MG63 (cell line): Measurements from ENCODE around the gene ASB2. TPM values are rescaled to one million over a fixed set of nuclear protein-coding genes. Genes with fewer than 3 reads are reported as not detected.

Experiments
- DNase-seq: peaks from one replicate; pipeline ENCODE4 v3.0.0-alpha.2; 2020
- H3K27me3 ChIP-seq: fragments of 250-450 bp; sonication (Bioruptor Pico); 2 replicates; pipeline ENCODE4 v1.5.1; 2020; ENCODE audit warnings: mild to moderate bottlenecking, moderate library complexity
- H3K36me3 ChIP-seq: fragments of 250-450 bp; sonication (Bioruptor Pico); 2 replicates; pipeline ENCODE4 v1.5.1; 2020; ENCODE audit warnings: mild to moderate bottlenecking, moderate library complexity
- H3K4me3 ChIP-seq: fragments of 250-450 bp; sonication (Bioruptor Pico); 2 replicates; pipeline ENCODE4 v1.5.1; 2020; ENCODE audit warnings: mild to moderate bottlenecking, moderate library complexity
- H3K9me3 ChIP-seq: fragments of 250-450 bp; sonication (Bioruptor Pico); 2 replicates; pipeline ENCODE4 v1.5.1; 2020; ENCODE audit warnings: mild to moderate bottlenecking, moderate library complexity
- total RNA-seq: library from RNA; depleted of rRNA; stranded (reverse); fragments of >200 nt; shearing (Covaris generic); gene quantifications from 2 replicates; pipeline ENCODE4 v1.2.3, GENCODE V29; 2014; ENCODE audit warnings: low replicate concordance

Gene ASB2
- total RNA-seq, 1 experiment from 2014 or later = not detected

- Histone ChIP-seq H3K9me3 (no peaks in the 10 kb centered on the region), H3K27me3 (no peaks in the 10 kb centered on the region), H3K4me3 (no peak overlapping the region), H3K36me3 (no peaks in the 10 kb centered on the region)
- no peak for DNase-seq
These were observed 25.3 kb downstream of the ASB2 start for GRCh38 chr14:93950948-93951634.

- H3K4me3 ChIP-seq = no peak overlapping the region
- no peak for DNase-seq
- no peaks in the 10 kb centered on the region for H3K9me3 ChIP-seq
- H3K27me3 ChIP-seq = no peaks in the 10 kb centered on the region
- H3K36me3 ChIP-seq = no peaks in the 10 kb centered on the region
These were observed 26.8 kb downstream of the ASB2 start for GRCh38 chr14:93949511-93950075.

DNA sequence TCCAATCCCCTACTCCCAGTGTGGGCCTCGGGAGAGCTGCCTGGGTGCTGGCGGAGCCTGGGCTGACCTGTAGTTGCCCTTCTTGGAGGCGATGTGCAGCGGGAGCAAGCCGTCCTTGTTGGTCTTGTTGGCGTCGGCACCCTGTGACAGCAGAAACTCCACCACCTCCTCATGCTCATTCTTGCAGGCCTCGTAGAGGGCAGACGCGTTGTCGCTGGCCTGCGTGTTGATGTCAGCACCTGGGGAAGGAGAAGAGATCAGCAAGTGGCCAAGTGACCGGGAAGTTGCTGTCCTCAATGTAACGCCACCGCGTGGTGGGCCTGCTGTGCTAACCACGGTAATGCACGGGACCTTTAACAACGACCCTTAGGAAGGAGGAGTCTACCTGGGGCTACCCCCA is 29.1 kb downstream of the ASB2 start:
- H3K9me3 ChIP-seq = no peaks in the 10 kb centered on the region
- H3K27me3 ChIP-seq = no peaks in the 10 kb centered on the region
- DNase-seq = no peak
- H3K36me3 ChIP-seq = no peaks in the 10 kb centered on the region
- no peak overlapping the region for H3K4me3 ChIP-seq

DNA sequence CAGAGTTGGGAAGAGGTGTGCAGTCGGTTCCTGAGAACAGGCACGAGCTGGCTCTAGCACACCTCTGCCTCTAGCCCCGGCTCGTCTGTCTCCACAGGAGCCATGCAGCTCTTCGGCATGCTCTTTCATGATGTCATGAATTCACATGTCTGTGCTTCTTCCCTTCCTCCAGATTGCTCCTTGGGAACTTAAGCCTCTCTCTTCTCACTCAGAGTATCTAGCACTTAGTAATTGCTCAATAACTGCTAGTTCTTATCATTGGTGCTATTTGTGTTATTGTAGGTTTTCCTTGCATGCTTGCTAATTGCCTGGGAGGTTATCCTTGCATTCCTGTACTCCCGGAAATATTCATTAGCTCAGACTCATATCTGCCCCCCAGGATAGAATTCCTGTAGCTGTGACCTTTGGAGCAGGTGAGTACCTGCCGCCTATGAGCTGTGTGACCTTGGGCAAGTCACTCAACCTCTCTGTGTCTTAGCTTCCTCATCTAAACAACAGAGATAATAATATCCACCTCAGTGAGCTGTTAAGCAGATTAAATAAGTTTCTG is 29.8 kb downstream of the ASB2 start:
- Histone ChIP-seq H3K9me3 (no peaks in the 10 kb centered on the region), H3K4me3 (no peak overlapping the region), H3K27me3 (no peaks in the 10 kb centered on the region), H3K36me3 (no peaks in the 10 kb centered on the region)
- DNase-seq = no peak

DNA sequence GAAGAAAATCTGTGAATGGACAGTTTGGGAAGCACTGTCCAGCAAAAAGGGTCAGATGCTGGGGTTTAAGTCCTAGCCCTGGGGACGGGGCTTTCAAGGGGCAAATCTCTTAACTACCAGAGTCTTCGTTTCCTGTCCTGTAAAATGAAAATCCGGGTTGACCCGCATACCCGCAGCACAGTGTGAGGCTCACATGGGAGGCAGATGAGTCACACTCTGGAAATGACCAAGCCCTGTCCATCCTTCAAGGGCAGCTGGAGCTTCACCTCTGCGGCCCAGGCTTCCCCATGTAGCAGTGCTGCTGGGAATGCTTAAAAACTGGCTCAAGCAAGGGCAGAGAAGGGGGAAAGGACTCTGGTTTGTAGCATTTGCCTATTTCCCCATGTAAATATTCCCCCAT is 30.3 kb downstream of the ASB2 start:
- Histone ChIP-seq H3K27me3 (no peaks in the 10 kb centered on the region), H3K9me3 (no peaks in the 10 kb centered on the region), H3K36me3 (no peaks in the 10 kb centered on the region), H3K4me3 (no peak overlapping the region)
- no peak for DNase-seq

DNA sequence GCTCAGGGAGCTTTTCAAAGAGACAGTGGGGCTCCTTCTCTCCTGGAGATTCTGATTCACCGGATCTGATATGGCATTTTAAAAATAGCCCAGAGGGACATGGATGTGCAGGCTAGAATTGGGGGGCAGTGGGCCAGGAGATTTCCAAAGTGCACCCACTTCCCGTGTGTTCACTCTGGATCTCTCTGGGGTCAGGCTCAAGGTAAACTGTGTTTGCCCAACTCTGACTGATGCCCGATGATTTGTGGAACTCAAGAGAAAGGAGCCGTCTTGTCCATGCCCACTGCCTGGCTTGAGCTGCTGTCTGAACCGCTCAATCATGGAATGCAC is 31.3 kb downstream of the ASB2 start:
- DNase-seq = no peak
- Histone ChIP-seq H3K36me3 (no peaks in the 10 kb centered on the region), H3K27me3 (no peaks in the 10 kb centered on the region), H3K9me3 (no peaks in the 10 kb centered on the region), H3K4me3 (no peak overlapping the region)

DNA sequence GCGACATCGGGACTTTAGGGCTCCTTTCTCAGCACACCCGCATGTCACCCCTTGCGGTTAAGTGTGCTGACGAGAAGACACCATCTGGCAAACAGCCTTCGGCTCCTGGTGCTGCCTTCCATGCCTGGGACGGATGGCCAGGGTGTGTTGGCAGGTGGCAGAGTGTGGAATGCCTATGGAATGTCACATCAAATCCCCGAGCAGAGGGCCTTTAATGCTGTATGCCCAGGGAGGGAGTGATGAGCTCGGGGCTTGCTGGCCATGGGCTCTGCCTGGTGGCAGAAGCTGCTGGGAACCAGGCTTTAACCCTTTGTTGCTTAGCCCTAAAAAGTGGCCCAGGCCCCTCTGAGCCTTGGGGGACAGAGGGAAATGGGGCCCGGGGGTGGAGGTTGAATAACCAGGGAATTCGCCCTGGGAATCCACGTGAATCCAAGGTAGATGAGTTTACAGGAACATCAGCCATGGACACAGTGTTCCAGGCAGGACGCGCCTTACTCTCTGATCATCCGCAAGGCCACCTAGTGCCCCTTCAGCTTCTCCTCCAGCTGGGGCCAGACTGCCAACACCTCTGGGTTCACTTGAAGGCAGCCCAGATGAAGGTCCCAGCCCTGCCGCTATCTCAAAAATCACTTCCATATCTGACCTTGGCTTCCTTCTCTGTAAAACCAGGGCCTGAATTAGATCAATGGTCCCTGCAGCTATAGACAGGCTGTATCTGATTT is 31.9 kb downstream of the ASB2 start:
- no peaks in the 10 kb centered on the region for H3K9me3 ChIP-seq
- no peaks in the 10 kb centered on the region for H3K27me3 ChIP-seq
- H3K4me3 ChIP-seq = no peak overlapping the region
- no peaks in the 10 kb centered on the region for H3K36me3 ChIP-seq
- DNase-seq = no peak

DNA sequence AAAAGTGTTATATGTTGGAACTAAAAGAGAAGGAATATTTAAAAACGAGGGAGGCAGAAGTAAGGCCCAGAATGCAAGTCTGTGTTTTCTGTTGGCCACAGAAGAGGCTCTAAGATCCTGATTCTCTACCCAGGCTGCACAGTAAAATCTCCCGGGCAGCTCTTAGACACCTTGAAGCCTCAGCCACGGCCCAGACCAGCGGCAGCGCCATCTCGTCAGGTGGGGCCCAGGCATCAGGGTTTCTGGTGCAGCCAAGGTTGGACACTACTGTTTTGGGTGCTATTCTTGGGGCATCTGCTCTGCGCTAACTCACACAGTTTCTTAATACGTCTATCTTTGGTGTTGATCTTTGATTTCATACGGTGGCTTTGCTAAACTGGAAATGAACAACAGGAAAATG is 32.4 kb downstream of the ASB2 start:
- no peak for DNase-seq
- H3K4me3 ChIP-seq = no peak overlapping the region
- H3K36me3 ChIP-seq = no peaks in the 10 kb centered on the region
- H3K9me3 ChIP-seq = no peaks in the 10 kb centered on the region
- H3K27me3 ChIP-seq = peaks cover 4% of the 10 kb centered on the region

- H3K27me3 ChIP-seq = peaks cover 9% of the 10 kb centered on the region
- DNase-seq = no peak
These were observed 33.3 kb downstream of the ASB2 start for GRCh38 chr14:93943052-93943451.

DNA sequence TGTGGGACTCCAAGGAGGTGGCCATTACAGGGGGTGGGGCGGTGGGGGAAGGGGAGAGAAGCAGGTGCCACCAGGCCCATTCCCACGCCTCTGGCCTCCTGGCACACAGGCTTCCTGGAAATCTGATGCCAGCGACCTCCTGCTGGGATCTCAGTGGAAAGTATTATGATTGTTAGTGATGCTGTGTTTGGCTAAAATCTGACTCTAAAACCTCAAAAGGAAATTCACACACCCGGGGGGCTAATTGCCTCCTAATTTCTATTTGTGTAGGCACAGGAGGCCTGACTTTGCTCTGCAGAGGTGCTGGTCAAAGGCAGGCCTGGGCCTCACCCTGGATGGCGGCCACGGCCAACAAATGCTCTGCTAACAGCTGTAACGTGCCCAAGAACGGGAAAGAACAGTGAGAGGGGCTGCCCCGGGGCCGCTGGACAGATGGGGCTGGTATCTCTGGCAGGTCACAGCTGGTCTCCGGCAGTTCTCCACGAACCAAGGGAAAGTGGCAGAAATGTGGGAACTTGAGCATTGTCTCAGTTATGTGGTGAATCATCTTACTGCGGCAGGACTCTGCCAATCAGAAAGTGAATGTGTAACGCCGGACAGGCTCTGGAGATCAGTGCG is 35.0 kb downstream of the ASB2 start:
- H3K9me3 ChIP-seq = no peaks in the 10 kb centered on the region
- peak; percentile 73 for DNase-seq
- H3K4me3 ChIP-seq = no peak overlapping the region
- no peaks in the 10 kb centered on the region for H3K36me3 ChIP-seq
- H3K27me3 ChIP-seq = peaks cover 9% of the 10 kb centered on the region

More at GRCh38 chr14:93943052-93943451, 33.3 kb downstream of the ASB2 start:
- Histone ChIP-seq H3K9me3 (no peaks in the 10 kb centered on the region), H3K4me3 (no peak overlapping the region), H3K36me3 (no peaks in the 10 kb centered on the region)

DNA sequence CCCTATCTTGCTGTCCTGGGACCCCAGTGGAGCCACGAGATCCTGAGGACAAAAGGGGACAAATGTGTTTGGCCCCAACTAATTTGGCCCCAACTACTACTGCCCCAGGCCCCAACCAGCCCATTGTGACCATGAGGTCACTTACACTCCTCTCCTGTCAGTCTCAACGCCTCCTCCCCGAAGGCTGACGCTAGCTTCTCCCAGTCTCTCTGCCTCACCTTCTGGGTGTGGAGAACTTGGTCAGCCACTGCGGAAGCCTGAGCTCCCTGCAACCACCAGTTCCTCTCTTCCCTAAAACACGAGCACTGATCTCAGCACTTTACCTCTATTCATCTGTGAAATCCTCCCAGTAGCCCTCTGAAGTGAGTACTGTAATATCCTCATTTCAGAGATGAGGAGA is 35.9 kb downstream of the ASB2 start:
- Histone ChIP-seq H3K4me3 (no peak overlapping the region), H3K27me3 (peaks cover 9% of the 10 kb centered on the region), H3K9me3 (no peaks in the 10 kb centered on the region), H3K36me3 (no peaks in the 10 kb centered on the region)
- no peak for DNase-seq

GRCh38 chr14:93939304-93940229 is 36.8 kb downstream of the ASB2 start:
- no peaks in the 10 kb centered on the region for H3K36me3 ChIP-seq
- H3K27me3 ChIP-seq = peaks cover 9% of the 10 kb centered on the region
- H3K4me3 ChIP-seq = peak overlapping the region; percentile 31; the same call in 1 of the 2 replicates
- DNase-seq = peak; percentile 67
- no peaks in the 10 kb centered on the region for H3K9me3 ChIP-seq

DNA sequence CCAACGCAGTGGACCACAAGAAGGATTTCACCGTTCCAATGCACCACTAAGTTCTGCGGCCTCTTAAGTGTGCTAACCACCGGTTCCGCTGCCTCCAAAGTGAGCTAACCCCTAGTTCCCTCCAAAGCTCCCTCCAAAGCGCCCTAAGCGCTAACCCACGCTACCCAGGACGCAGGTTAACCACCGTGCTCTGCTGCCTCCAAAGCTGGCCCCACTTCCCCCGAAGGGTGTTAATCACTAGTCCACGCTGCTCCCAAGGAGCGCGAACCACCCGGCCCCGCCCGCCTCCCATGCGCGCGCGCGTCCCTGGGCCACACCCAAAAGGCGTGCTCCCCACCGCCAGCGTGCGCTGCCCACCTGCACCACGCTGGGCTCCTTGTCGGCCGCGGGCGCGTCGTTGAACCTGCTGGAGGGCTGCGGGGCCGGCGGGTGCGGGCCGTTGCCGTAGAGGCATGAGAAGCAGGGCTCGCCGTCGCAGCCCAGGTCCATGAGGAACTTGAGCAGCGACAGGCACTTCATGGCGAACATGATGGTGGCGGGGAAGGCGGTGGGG is 37.5 kb downstream of the ASB2 start:
- H3K9me3 ChIP-seq = no peaks in the 10 kb centered on the region
- peaks cover 9% of the 10 kb centered on the region for H3K27me3 ChIP-seq
- H3K36me3 ChIP-seq = no peaks in the 10 kb centered on the region
- DNase-seq = no peak
- no peak overlapping the region for H3K4me3 ChIP-seq

DNA sequence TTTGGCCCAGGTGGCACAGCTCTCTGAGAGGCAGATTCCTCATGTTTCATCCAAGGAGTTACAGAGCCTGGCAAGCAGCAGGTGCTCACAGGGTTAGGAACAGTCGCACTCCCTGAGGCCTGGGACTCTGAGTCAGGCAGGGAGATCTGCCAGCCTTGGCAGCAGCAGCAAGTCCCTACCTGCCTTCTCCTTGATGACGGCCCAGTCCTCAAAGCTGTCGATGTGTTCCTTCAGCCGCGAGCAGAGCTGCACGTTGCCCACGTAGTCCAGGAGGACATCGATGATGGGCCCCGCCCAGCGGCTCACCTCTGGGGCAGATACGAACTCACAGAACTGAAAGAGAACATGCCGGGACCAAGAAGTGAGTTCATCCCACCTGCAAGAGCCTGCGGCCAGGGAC is 38.9 kb downstream of the ASB2 start:
- no peaks in the 10 kb centered on the region for H3K9me3 ChIP-seq
- H3K27me3 ChIP-seq = peaks cover 9% of the 10 kb centered on the region
- H3K4me3 ChIP-seq = no peak overlapping the region
- DNase-seq = no peak
- no peaks in the 10 kb centered on the region for H3K36me3 ChIP-seq

GRCh38 chr14:93936926-93937325 is 39.4 kb downstream of the ASB2 start:
- H3K9me3 ChIP-seq = no peaks in the 10 kb centered on the region
- DNase-seq = no peak
- no peak overlapping the region for H3K4me3 ChIP-seq
- peaks cover 9% of the 10 kb centered on the region for H3K27me3 ChIP-seq
- H3K36me3 ChIP-seq = no peaks in the 10 kb centered on the region

DNA sequence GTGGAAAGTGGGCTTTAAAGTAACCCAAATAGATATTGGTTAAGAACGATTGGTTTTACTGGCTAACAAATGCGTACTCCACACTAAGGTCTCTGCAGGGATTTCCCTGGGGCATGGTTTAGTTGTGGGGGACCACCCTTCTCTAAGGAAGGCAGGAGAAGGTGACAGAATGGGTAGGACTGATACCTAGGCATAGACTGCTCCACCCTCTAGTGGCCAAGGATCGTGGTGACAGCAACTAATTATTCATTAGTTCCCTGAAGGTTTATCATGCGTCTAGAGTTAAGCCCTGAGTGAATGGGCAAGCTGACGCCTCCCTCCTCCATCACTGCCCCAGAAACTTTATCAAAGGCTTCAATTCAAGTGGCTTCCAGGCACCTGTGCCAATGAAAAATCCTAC is 40.1 kb downstream of the ASB2 start:
- Histone ChIP-seq H3K4me3 (no peak overlapping the region), H3K9me3 (no peaks in the 10 kb centered on the region), H3K27me3 (peaks cover 9% of the 10 kb centered on the region), H3K36me3 (no peaks in the 10 kb centered on the region)
- no peak for DNase-seq
